ENCODE results near the gene LPAR1.

Gene LPAR1

DNA sequence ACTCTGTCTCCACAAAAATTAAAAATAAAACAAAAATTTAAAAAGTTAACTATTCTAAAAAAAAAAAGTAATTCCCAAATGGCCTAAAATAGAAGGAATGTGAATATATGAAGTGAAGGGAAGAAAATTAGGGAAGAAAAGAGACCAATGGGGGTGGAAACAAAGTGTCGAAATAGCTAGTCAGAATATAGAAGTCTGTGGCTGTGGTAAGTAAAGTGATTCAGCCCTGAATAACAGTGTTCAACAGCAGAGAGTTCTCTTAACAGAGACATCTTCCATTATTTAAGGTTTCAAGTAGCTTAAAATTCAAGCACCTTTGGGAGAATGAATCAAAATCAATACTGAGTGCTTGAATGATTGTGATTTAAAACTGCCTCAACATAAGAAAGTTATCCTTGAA, 51.7 kb downstream of the LPAR1 start:
- in situ Hi-C loops (cut with MboI; ENCODE audit: low sequenced_read_pairs, unreplicated experiment): no loop called here

DNA sequence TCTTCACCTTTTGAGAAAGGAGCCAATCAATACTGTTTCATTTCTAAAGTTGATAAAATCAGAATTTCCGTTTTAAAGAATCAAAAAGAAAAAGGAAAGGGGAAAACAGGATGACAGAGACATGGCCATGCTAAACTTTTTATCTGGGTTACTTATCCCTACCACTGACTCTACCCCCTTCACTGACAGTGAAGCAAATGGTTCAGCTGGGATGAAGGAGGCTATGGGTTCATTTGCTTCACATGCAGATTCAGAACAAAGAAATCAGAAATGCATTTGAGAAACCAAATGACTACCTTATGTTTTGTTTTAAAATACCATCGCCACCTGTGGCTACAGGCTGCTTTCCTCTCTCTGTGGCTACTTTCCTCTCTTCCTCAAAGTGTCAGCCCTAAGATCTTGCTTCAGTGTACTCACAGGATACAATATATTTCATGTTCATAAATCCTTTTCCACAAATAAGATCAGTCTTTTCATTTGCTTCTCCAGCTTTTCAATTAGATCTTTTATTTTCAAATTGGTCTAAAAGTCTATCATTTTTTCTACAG, 53.3 kb downstream of the LPAR1 start:
- in situ Hi-C loops (cut with MboI; ENCODE audit: low sequenced_read_pairs, unreplicated experiment): no loop called here
- no peak for DNase-seq (ENCODE audit: low spot score)
- TF ChIP-seq, protein P1, sequence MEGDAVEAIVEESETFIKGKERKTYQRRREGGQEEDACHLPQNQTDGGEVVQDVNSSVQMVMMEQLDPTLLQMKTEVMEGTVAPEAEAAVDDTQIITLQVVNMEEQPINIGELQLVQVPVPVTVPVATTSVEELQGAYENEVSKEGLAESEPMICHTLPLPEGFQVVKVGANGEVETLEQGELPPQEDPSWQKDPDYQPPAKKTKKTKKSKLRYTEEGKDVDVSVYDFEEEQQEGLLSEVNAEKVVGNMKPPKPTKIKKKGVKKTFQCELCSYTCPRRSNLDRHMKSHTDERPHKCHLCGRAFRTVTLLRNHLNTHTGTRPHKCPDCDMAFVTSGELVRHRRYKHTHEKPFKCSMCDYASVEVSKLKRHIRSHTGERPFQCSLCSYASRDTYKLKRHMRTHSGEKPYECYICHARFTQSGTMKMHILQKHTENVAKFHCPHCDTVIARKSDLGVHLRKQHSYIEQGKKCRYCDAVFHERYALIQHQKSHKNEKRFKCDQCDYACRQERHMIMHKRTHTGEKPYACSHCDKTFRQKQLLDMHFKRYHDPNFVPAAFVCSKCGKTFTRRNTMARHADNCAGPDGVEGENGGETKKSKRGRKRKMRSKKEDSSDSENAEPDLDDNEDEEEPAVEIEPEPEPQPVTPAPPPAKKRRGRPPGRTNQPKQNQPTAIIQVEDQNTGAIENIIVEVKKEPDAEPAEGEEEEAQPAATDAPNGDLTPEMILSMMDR (IDR thresholded peaks at IDR 0.05; ENCODE audit: borderline replicate concordance, control extremely low read depth, extremely low read depth, insufficient read depth, missing control alignments): no peak

More for the DNA sequence above, 51.7 kb downstream of the LPAR1 start:
- TF ChIP-seq, protein P1 (IDR thresholded peaks at IDR 0.05; ENCODE audit: borderline replicate concordance, control extremely low read depth, extremely low read depth, insufficient read depth, missing control alignments): no peak
- DNase-seq (ENCODE audit: low spot score): no peak

DNA sequence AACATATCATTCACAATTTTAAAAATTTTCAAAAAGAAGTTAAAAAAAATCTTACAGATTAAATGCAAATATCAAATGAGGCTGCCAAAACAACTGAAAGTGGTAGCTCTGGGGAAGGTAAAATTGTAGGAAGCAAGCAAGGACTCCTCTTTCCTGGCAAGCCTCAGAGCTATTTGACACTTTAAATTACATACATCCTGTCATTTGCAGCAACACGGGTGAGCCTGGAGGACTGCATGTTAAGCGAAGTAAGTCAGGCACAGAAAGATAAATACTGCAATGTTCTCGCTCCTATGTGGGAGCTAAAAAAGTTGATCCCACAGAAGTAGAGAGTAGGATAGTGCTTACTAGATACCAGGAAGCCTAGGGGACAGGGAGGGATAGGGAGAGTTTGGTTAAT, 58.0 kb downstream of the LPAR1 start:
- no peak for DNase-seq (ENCODE audit: low spot score)
- in situ Hi-C loops (cut with MboI; ENCODE audit: low sequenced_read_pairs, unreplicated experiment): no loop called here
- TF ChIP-seq, protein P1 (IDR thresholded peaks at IDR 0.05; ENCODE audit: borderline replicate concordance, control extremely low read depth, extremely low read depth, insufficient read depth, missing control alignments): no peak

DNA sequence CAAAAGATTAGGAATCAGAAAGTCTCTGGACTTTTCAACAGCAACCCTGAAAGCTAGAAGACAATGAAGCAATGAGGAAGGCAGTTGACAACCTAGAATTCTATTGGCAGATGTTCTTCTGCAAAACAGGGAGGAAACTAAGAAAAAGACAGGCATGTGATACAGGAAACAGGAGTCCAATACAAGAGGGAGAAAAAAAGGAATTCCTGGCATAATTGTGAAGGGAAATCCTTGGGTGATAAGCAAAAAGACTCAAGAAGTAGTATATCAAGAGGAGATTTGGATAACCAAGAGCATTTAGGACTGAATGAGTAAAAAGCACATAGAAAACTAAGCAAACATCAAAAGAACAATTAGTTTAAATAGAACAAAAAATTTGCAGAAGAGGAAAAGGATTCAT, 58.6 kb downstream of the LPAR1 start:
- in situ Hi-C loops (cut with MboI; ENCODE audit: low sequenced_read_pairs, unreplicated experiment): no loop called here
- DNase-seq (ENCODE audit: low spot score): no peak
- TF ChIP-seq, protein P1 (IDR thresholded peaks at IDR 0.05; ENCODE audit: borderline replicate concordance, control extremely low read depth, extremely low read depth, insufficient read depth, missing control alignments): no peak

DNA sequence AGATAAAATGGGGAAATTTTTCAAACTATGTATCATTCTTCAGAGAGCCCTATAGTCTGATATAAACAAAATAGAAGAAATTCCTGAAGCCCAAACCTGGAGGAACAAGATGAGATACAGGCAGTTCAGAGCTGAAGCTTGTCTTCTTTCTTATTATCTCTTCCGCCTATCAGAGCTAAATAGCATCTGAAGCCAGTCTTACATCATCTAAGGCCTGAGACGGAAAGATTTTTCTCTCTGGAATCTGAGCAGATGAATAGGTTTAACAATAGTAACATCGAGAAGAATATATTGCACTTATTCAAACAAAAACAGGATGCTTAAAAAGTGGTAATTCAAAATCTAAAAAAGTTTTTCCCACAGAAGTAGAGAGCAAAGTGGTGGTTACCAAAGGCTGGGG, 59.8 kb downstream of the LPAR1 start:
- in situ Hi-C loops (cut with MboI; ENCODE audit: low sequenced_read_pairs, unreplicated experiment): no loop called here
- TF ChIP-seq, protein P1 (IDR thresholded peaks at IDR 0.05; ENCODE audit: borderline replicate concordance, control extremely low read depth, extremely low read depth, insufficient read depth, missing control alignments): no peak
- no peak for DNase-seq (ENCODE audit: low spot score)

DNA sequence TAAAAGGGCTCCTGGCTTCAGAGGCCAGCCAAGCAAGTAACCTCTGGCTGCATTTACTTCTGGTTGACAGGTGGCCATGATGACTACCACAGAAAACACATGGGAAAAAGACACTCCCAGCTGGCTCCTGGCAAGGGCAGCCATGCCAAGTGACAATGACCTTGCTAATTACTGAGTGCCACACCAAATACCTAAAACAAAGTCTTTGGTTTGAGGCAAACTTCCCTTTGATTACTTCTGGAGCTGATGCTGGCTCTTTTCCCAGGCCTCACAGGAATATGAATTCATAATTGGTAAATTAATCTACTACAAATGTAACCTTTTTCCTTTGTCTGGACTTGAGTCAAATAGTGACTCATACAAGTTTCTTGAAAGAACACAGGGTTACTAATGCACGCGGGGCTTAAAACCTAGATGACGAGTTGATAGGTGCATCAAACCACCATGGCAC, 61.0 kb downstream of the LPAR1 start:
- TF ChIP-seq, protein P1 (IDR thresholded peaks at IDR 0.05; ENCODE audit: borderline replicate concordance, control extremely low read depth, extremely low read depth, insufficient read depth, missing control alignments): no peak
- no peak for DNase-seq (ENCODE audit: low spot score)
- in situ Hi-C loops (cut with MboI; ENCODE audit: low sequenced_read_pairs, unreplicated experiment): no loop called here
